HG03521 (cell line): ENCODE data around the gene PDE7B.

Experiments
- ATAC-seq: cut with Tn5 transposase; IDR thresholded peaks from one replicate; pipeline ENCODE4 v1.9.1; 2021; ENCODE audit warnings: mild to moderate bottlenecking, moderate library complexity; ENCODE audit not compliant: unreplicated experiment

PDE7B gene

DNA sequence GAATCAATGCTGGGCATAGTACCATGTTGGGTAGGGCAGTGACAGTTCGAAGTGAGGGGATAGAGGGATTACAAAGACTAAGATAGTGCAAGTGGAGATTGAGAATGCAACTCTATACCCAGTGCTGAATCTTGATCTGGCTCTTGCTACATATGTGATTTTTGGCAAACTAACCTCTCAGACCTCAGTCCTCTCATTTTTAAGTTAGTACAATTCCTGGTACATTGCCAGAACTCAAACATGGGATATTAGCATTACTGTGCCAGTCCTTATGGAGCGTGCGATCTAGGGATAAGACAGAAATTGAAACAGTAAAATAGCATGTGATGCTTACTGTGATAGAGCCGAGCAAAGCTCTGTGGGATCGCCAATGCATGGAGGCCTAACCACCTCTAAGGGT lies 210.2 kb downstream of the PDE7B start:
- no peak for ATAC-seq

DNA sequence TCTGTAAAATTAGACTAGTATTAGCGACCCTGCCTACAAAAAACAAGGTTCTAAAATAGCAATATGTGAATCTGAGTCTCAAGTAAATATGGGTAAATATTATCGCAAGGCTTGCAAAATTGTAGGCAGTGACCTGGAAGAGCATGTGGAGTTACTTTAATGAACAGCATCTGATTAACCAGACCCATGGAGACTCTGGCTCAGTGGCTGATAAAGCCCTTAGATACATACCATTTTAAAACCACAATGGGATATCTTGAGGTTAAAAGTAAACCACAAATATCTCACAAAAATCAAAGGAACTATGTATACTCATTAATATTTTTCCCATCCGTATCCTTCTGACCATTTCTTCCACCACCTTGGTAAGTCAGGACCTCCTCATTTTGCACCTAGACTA lies 211.6 kb downstream of the PDE7B start:
- no peak for ATAC-seq

DNA sequence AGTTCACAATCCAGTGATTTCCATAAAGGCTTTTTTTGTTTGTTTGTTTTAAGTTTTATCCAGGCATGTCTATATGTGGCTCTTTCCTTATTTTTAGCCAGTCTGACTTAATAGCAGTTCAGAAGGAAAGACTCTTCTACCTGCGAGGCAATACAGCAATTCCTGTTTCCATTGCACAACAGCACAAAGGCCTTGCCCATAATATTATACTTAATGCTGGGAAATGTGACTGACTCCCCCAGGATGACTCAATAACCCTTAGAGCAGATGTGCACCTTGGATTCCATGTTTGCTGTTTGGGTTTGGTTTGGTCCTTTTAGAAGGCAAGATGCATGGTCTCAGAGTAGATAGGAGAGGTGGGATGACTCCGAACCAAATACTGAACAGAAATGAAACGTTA lies 214.5 kb downstream of the PDE7B start:
- no peak for ATAC-seq

DNA sequence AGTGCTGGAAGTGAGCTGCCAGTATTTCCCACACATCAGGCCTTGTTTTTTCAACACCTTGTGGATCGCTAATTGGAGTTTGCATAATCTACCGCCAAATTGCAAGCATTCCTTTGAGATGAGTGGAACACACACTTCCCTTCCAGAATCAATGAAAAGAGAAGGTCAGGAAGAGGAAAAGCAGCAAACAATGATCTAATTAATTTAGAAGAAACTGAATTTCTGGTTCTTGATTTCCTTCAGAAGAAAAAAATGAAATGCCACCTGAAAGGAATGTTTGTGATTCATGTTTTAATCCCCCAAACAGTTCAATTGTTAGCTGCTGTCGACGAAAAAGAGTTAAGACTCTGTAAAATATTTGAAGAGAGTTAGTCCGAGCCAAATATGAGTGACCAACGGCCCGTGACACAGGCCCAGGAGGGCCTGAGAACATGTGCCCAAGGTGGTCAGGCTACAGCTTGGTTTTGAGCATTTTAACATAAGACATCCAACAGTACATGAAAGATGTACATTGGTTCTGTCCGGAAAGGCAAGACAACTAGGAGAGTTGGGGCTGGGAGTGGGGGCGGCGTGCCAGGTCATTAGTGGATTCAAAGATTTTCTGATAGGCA lies 216.3 kb downstream of the PDE7B start:
- ATAC-seq: no peak

DNA sequence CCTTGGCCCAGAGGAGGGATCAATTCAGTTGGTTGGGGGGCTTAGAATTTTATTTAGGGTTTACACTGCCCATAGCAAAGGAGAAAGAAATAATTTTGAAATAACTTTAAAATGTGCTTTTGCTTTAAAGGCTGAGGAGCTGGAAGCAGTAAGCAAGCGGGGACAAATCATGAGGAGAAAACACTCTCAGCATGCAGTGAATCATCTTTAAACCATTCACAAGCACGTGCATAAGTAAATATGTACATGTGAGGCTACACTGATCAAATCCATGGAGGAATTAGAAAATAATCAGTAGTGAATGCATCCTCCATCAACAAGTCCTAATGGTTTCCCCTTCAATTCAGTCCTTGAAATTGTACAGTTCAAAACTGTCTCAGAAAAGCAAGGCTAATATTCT lies 217.6 kb downstream of the PDE7B start:
- ATAC-seq: no peak

DNA sequence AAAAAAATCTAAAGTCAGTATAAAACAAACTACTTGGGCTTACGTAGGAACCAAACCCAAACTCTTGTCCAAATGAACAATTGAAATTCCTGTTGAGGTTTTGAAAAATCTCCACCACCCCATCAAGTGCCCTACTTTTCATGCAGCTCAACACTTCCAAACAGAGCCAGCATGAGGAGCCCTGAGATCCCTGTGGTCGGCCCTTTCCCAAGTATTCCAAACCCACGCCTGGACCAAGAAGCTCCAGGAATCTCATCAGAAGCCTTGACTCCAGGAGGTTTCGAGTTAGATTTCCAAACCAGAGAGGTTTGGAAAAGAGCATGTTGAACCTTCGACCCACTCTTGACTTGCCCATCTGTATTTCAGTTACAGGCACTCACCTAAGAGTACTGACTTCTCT lies 219.3 kb downstream of the PDE7B start:
- ATAC-seq: no peak

DNA sequence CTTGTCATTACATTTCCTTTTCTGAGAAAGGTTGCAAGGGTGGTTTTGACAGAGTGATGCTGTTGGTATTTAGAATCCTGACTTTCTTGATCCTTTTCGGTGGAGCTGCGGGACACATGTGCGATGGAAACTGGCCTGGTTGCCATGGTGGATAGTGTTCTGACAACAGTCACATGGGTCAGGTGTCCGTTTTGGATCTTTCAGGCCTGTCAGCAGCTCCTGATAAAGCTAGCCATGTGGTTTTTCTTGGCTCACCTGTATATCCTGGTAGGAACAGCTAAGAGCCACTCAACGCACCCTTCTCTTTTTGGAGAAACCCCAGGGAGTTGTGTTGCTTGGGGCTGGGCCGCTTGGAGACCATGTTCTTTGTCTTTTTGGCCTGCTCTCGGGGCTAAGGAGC lies 221.2 kb downstream of the PDE7B start:
- ATAC-seq: no peak

DNA sequence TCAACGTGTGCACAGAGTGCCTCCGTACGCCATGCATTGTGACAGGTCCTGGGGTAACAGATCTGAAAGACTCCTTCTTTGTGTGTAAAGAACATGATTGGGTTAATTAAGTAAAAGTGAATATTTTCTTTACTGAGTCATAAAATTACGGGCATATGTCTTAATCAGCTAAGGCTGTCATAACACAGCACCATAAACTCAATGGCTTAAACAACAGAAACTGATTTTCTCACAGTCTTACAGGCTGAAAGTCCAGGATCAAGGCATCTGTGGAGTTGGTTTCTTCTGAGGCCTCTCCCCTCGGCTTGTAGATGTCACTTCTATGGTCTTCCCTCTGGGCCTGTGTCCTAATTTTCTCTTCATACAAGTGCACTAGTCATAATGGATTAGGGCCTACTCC lies 221.7 kb downstream of the PDE7B start:
- no peak for ATAC-seq

DNA sequence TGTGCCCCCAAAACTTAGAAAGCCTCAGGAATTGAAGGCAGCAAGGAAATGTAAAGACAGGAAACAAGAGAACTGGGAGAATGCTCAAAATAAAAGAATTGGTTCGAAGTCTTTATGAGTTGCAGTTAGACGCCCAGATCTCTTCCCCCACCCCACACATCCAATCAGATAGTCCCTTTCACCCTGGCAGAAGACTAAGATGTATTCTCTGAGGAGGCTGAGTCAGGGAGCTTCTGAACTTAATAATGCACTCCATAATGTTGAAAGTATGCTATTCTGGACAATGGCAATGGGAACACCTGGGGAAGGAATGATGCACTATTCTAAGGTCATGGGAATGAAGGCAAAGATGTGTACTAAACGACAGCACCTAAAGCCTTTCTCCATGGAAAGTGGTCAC lies 225.0 kb downstream of the PDE7B start:
- ATAC-seq: no peak

DNA sequence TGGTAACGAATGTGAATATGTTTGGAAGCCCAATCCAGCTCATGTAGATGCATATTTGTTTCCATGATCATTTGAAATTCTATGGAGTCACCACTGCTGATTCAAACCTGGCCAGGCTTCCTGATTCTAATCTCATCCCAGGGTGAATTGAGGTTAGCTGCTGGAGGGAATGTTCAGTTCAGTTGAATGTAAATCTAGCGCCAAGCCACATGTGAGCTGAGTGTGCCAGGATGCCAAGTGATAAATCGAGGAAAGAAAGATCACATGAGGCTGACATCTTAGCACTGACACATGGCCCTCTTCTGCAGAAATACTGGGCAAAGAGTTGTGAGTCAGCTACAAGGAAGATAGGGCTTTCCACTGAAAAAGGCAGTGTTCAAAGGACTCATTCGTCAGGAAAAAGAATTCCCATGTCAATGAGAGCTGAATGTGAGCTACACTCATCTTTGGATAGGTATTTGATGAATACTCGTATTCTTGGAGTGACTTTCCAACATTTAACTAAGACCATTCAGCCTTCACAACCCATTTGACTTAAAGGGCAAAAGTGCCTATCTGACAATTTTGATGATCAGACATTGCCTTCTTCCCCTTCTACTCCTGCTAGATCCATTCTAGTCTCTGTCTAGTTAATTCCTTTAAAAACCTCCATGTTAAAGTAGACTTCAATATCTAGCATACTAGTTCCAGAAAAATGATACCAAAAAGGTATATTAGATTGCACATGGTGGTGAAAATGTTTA lies 226.5 kb downstream of the PDE7B start:
- ATAC-seq: no peak

DNA sequence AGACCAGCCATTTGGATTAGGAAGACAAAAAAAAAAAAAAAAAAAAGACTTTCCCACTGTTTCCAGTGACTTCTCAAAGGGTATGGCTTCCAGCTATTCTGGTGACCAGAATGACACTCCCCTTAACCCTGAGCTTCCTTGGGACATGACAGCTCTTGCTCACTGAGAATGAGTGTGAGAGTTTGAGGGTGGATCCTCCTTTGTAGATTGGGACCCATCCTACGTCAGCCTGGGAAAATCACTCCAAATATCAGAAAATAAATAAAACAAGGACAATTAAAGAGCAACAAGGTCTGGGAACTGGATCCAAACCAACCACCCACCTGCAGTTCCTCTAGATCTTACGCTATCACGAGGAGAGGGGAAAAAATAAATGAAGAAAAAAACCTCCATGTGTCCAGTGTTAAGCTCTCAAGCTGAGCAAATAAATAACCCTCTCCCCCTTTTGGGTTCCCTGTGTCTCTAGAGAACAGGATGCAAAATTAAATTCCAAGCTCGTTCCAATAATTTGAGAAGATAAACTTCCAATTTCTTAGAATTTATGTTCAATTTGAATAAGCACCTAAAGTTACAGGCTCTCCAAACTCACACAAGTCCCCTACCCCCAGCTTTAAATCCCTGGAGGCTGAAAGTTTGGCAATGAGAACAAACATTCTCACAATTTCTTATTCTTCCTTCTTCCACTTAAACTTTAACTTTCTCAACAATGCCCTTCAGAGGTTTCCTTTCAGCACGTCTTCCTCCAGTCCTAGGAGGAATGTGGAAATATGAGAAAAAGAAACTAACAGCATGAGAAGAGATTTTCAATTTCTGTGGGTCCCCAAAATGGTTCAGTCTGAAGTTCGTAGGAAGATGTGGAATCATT lies 228.4 kb downstream of the PDE7B start:
- ATAC-seq: no peak

DNA sequence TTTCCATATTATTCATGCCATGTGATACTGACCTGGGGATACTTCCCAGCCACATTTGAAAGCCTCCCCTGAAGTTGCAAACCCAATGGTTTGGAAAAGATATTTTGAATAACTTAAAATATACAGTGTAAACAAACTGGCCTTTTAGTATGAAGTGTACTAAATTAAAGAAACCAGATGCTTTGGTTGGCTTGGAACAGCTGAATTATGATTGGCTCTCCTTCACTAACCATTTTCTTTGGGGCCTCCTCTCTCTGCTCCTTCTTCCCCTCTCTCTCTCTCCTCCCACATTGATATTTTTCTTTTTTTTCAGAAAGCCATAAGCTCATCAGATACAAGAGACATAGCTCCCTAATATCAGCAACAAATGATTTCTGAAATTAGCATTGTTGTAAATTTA lies 232.0 kb downstream of the PDE7B start:
- no peak for ATAC-seq

DNA sequence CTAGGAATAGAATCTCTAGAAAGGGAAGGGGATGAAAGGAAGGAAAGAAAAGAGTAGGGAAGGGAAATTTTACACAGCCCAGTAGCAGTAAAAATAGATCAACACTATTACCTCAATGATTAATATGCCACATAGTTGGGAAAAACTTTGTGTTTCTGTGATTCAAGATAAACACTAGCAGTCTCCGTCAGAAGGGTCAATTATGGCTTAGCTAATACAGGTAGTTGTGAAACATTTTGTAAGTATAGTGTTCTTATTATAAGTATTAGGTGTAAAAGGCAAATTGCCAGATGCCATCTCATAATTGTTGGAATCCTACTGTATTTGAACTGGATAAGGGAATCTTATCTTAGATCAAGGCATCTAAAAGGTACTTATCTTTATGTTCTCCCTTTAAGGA lies 232.9 kb downstream of the PDE7B start:
- ATAC-seq: no peak

DNA sequence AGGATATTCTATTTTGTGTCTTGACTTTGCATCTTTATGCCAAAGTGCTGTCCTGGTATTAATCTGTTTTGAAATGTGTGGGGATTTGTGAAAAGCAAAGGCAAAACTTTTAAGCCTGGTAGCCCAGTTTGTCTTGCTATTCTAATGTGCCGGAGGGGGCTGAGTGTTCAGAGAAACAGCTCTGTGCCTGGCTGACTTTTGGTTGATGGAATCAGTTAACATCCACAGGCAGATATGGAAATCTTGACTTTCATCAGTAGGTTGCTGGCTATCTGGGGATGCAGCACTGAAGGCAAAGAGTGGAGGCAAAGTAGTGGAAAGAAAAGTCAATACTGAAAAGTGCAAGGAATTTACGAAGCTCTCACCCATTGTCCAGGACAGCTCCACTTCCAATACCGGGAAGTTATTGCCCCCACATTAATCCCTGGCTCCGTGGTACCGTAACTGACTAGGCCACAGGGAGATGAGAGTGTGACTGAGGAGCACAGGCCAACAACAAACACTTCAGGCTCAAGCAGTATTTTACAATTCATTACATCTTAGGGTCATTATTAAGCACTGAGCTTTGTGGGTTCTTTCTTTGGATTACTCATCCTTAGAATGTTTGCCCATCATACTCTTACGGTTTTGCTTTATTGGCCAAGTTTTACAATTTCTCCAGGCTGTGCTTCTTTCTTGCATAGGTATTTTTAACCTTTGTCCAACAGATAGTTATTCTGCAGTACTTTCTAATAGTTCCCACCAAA lies 234.0 kb downstream of the PDE7B start:
- ATAC-seq: no peak

DNA sequence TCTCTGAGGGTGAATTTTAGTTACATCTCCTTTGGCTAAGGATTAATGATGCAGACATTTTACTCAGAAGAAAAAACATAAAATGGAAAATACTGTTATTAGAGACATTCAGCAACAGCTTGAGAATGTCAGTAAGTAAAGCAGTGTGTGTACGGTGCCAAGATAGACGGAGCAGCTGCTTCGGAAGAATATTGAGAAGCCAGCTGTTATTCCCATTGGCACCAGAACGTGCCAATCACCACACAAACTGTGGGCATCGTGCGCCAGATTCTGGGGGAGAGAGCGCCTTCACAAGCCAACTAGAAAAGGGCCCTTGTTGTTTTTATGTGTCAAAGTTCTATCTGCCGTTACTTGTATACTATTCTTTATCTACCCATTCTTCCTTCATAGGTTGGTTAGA lies 235.2 kb downstream of the PDE7B start:
- no peak for ATAC-seq

DNA sequence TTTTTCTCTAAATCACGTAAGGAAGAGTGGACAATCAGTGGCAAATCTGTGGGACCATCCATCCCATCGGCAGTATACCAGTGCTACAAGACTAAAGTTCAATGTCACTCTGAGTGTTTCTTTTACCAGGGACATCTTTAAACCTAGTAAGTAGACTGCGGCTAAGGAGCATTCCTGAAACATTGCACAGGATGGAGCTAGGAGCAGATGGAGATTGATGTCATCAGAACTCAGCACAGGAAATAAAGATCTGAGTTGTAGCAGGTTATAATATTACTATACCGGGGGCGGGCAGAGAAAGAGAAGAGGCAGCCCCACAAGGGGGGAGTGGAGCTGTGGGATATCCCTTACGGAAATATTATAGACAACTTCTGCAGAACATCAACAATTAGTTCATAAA lies 236.5 kb downstream of the PDE7B start:
- no peak for ATAC-seq

DNA sequence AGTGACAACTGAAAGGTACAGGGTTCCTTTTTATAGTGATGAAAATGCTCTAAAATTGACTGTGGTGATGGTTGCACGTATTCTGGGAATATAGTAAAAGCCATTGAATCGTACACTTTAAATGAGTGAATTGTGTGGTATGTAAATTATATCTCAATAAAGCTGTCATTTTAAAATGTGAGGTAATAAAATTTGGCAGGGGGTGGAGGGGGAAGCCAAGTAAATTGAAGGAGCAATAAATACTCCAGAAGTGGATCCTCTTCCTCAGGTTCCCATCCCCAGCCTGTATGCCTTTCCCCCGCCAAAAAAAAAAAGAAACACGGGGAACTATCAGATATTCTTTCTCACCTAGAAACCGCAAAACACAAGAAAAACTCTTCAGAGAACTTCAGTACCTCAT lies 237.2 kb downstream of the PDE7B start:
- ATAC-seq: no peak

DNA sequence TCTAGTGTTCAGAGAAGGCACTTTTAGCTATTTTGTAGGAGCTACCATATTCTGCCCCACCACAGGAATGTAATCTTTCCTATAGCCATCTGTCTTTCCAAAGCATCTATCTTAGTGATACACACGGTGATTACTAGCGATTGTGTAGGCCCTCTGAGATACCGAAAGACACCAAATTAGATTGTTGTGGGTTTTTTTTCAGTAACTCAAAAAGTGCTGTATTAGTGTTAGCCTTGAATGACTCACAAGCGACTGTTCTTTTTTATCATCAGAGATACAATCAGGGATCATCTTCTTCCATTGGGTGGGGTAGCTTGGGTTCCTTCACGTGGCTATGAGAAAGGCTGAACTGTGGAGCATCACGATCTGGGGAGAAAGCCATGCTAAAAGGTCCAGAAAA lies 238.4 kb downstream of the PDE7B start:
- no peak for ATAC-seq

DNA sequence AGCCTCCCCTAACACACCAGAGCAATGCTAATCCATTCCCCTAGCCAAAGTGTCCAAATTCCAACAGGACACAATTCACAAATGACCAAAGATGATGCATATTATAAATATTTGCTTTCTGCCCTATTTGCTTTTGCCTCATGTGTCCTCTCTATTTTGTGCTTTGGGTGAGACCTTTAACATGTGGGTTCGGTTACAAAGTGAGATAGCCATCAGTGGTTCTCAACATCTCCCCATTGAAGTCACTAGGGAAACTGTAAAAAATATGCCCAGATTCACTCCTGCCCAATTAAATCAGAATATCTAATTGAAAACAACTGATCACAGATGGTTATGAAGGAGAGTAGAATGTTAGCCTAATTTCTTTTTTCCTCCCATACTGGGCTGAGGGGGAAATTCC lies 239.4 kb downstream of the PDE7B start:
- no peak for ATAC-seq

DNA sequence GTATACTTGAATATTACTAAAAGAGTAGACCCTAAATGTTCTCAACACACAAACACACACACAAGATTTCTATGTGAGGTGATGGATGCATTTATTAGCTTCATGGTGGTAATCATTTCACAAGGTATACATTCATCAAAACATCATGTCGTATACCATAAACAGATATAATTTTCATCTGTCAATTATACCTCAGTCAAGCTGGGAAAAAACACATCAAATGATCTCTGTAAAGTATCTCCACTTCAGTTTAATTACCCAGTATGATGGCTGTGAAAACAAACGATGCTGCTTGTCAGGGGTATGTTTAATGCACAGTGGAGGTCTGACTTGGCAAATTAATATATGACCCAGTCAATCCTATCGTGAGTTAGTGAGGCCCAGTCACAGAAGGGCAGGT lies 241.4 kb downstream of the PDE7B start:
- no peak for ATAC-seq

DNA sequence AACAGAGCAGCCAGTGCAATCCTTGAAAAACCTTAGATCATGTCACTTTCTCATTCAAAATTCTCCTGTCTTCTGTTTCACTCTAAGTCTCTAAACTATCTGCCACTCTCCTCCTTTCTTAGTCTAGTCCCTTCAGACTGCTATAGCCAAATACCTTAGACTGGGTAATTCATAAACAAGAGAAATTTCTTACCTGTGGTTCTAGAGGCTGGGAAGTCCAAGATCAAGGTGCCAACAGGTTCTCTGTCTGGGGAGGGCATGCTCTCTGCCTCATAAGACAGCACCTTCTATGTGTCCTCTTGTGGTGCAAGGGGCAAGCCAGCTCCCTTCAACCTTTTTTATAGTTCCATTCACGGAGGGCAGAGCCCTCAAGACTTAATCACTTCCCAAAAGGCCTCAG lies 242.3 kb downstream of the PDE7B start:
- ATAC-seq: no peak
